Thyroid gland (tissue), 4 donors: ENCODE measurements around the gene MYH7B. TPM values are rescaled to one million over a fixed set of nuclear protein-coding genes. Genes with fewer than 3 reads are reported as not detected.

Experiments
- DNase-seq, 2 donors: peaks; one replicate each; pipeline ENCODE4 v3.0.0-alpha.2; 2019
- H3K27ac ChIP-seq, 3 donors: fragments of 200-600 bp; sonication (generic); 1 replicate in 2 of 3; 2 replicates in 1 of 3; pipeline ENCODE4 v1.5.1; 2016 to 2019; ENCODE audit warnings: mild to moderate bottlenecking in 1 of 3, moderate library complexity in 1 of 3
- H3K27me3 ChIP-seq: fragments of 200-600 bp; sonication (generic); one replicate; pipeline ENCODE4 v1.5.1; 2019
- H3K36me3 ChIP-seq, 2 donors: fragments of 200-600 bp; sonication (generic); one replicate each; pipeline ENCODE4 v1.5.1; 2016 to 2019
- H3K4me1 ChIP-seq, 2 donors: fragments of 200-600 bp; sonication (generic); one replicate each; pipeline ENCODE4 v1.5.1; 2017 to 2019
- H3K4me3 ChIP-seq, 3 donors: fragments of 200-600 bp; sonication (generic); replicated peaks in 1 of 3; 1 replicate in 2 of 3; 2 replicates in 1 of 3; pipeline ENCODE4 v1.5.1; 2016; ENCODE audit warnings: mild to moderate bottlenecking in 1 of 3
- H3K9me3 ChIP-seq: fragments of 200-600 bp; sonication (generic); one replicate; pipeline ENCODE4 v1.5.1; 2017
- CTCF ChIP-seq, 6 experiments: fragments of 200-600 bp in 3 of 6; fragments of 450-650 bp in 3 of 6; sonication (generic) in 3 of 6; IDR thresholded peaks; one replicate each; pipeline ENCODE4 v1.5.1; 2016 to 2019; ENCODE audit warnings: antibody characterized with exemption in 6 of 6, mild to moderate bottlenecking in 2 of 6, inconsistent platforms in 1 of 6, moderate library complexity in 1 of 6
- POLR2A ChIP-seq, 2 donors: fragments of 450-650 bp; IDR thresholded peaks; one replicate each; pipeline ENCODE4 v1.6.1; 2017; ENCODE audit warnings: antibody characterized with exemption in 2 of 2, mild to moderate bottlenecking in 2 of 2, moderate library complexity in 1 of 2
- WGBS, 2 donors: methylation state at CpG; one replicate each; pipeline ENCODE4 v1.1.5; 2017; 5-methylcytosine and 5-hydroxymethylcytosine counted together
- intact Hi-C: fragments of 100-400 bp; cut with DNase I; formaldehyde crosslinking; loops from one replicate; pipeline ENCODE4 v1.15.1; 2023
- total RNA-seq, 4 donors: library from RNA; depleted of rRNA; stranded (reverse); fragments of >200 nt; gene quantifications; one replicate each; pipeline ENCODE4 v1.2.3, GENCODE V29; 2016

Gene MYH7B
- total RNA-seq, 4 donors from 2014 or later, result 0.63 to 2.0 (median 1.4) TPM

DNA sequence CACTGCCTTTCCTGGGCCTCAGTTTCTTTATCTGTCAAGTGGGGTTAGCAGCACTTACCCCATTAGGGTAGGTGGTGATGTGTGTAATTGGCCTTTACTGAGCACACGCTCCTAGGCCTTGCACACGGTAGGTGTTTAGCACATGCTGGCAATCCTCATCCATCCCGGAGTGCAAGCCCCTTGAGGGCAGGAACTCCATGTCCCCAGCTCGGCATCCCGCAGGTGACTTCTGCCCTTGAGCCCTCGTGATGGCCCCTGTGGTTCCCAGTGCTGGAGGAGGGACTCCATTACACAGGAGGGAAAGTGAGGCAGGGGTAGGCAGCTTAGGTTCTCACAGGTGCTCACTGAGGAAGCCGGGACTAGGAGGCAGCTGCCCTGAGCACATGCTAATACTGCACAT is 40.0 kb downstream of the MYH7B start:
- no peaks in the 10 kb centered on the region for H3K9me3 ChIP-seq
- no peak for DNase-seq
- no peak overlapping the region for H3K4me3 ChIP-seq
- intact Hi-C loops, result no loop called here
- TF ChIP-seq CTCF (IDR thresholded peaks at IDR 0.05) (no peak), POLR2A (IDR thresholded peaks at IDR 0.05) (no peak)
- 94 to 98% methylated on average over 7 of the region's 7 CpGs for WGBS, 2 donors
- no peaks in the 10 kb centered on the region for H3K27me3 ChIP-seq
- H3K36me3 ChIP-seq, result peaks cover 44 to 57% of the 10 kb centered on the region in 2 donors
- no peaks in the 10 kb centered on the region for H3K4me1 ChIP-seq
- H3K27ac ChIP-seq, result no peak overlapping the region

- no peak for DNase-seq
- Histone ChIP-seq H3K36me3 (peaks cover 52 to 65% of the 10 kb centered on the region in 2 donors), H3K4me3 (no peak overlapping the region), H3K4me1 (no peaks in the 10 kb centered on the region), H3K27me3 (no peaks in the 10 kb centered on the region), H3K27ac (no peak overlapping the region), H3K9me3 (no peaks in the 10 kb centered on the region)
- intact Hi-C loops, result no loop called here
- TF ChIP-seq POLR2A (IDR thresholded peaks at IDR 0.05) (no peak), CTCF (IDR thresholded peaks at IDR 0.05) (no peak)
- 97% methylated on average over 25 to 26 of the region's 26 CpGs for WGBS, 2 donors
Observed at GRCh38 chr20:34996243-34997028, 40.8 kb downstream of the MYH7B start.

DNA sequence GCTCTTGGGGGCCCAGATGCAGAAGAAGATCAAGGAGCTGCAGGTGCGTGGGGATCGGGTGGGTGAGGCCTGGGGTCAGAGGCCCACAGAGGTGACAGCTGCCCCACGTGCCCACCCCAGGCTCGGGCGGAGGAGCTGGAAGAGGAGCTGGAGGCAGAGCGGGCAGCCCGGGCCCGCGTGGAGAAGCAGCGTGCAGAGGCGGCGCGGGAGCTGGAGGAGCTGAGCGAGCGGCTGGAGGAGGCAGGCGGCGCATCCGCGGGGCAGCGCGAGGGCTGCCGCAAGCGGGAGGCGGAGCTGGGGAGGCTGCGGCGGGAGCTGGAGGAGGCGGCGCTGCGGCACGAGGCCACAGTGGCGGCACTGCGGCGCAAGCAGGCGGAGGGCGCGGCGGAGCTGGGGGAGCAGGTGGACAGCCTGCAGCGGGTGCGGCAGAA is 41.5 kb downstream of the MYH7B start:
- no peaks in the 10 kb centered on the region for H3K4me1 ChIP-seq
- TF ChIP-seq POLR2A (IDR thresholded peaks at IDR 0.05), result no peak
- no peak for TF ChIP-seq CTCF (IDR thresholded peaks at IDR 0.05)
- no peaks in the 10 kb centered on the region for H3K9me3 ChIP-seq
- intact Hi-C loops, result no loop called here
- no peak overlapping the region for H3K27ac ChIP-seq
- 64 to 74% methylated on average over 39 of the region's 39 CpGs for WGBS, 2 donors
- no peaks in the 10 kb centered on the region for H3K27me3 ChIP-seq
- DNase-seq, result no peak
- H3K4me3 ChIP-seq, result no peak overlapping the region
- peaks cover 59 to 72% of the 10 kb centered on the region in 2 donors for H3K36me3 ChIP-seq

- TF ChIP-seq POLR2A (IDR thresholded peaks at IDR 0.05) (no peak), CTCF (IDR thresholded peaks at IDR 0.05) (no peak)
- Histone ChIP-seq H3K36me3 (peaks cover 65 to 76% of the 10 kb centered on the region in 2 donors), H3K4me1 (no peaks in the 10 kb centered on the region), H3K4me3 (no peak overlapping the region), H3K9me3 (no peaks in the 10 kb centered on the region), H3K27ac (no peak overlapping the region), H3K27me3 (no peaks in the 10 kb centered on the region)
- DNase-seq, result no peak
- intact Hi-C loops, result no loop called here
- WGBS, 2 donors, result 96 to 100% methylated on average over 2 of the region's 2 CpGs
Observed at GRCh38 chr20:34997774-34998173, 42.1 kb downstream of the MYH7B start.

DNA sequence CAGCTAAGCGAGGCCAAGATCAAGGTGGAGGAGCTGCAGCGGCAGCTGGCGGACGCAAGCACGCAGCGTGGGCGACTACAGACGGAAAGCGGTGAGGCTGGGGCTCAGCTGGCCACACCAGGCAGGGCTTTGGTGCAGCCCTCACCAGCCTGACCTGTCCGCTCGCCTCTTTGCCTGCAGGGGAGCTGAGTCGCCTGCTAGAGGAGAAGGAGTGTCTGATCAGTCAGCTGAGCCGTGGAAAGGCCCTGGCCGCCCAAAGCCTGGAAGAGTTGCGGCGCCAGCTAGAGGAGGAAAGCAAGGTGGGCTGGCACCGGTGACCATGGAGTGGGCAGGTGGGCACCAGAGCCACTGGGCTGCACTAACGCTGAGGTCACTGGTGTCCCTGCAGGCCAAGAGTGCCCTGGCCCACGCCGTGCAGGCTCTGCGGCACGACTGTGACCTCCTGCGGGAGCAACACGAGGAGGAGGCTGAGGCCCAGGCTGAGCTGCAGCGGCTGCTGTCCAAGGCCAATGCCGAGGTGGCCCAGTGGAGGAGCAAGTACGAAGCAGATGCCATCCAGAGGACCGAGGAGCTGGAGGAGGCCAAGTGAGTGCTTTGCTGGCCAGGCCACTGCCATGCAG is 42.8 kb downstream of the MYH7B start:
- Histone ChIP-seq H3K27ac (no peak overlapping the region), H3K27me3 (no peaks in the 10 kb centered on the region), H3K4me1 (no peaks in the 10 kb centered on the region), H3K36me3 (peaks cover 68 to 77% of the 10 kb centered on the region in 2 donors), H3K4me3 (no peak overlapping the region), H3K9me3 (no peaks in the 10 kb centered on the region)
- TF ChIP-seq CTCF (IDR thresholded peaks at IDR 0.05) (no peak), POLR2A (IDR thresholded peaks at IDR 0.05) (no peak)
- intact Hi-C loops, result no loop called here
- no peak for DNase-seq
- 93 to 96% methylated on average over 21 to 23 of the region's 28 CpGs for WGBS, 2 donors
